Skeletal muscle satellite cell (primary cell): Measurements from ENCODE around the gene INAVA.

Source experiments
- H3K27me3 ChIP-seq: 2 replicates; pipeline ENCODE4 v1.7.0; 2013; ENCODE audit warnings: low read length; ENCODE audit not compliant: control insufficient read depth, insufficient read depth
- H3K36me3 ChIP-seq: 2 replicates; pipeline ENCODE4 v1.7.0; 2013; ENCODE audit warnings: mild to moderate bottlenecking, control low read depth, low read length; ENCODE audit not compliant: insufficient read depth
- H3K4me1 ChIP-seq: 2 replicates; pipeline ENCODE4 v1.7.0; 2013; ENCODE audit warnings: low read length; ENCODE audit not compliant: control insufficient read depth, insufficient read depth
- H3K4me2 ChIP-seq: 2 replicates; pipeline ENCODE4 v1.7.0; 2013; ENCODE audit warnings: mild to moderate bottlenecking, low read length
- H3K4me3 ChIP-seq: 2 replicates; pipeline ENCODE4 v1.7.0; 2013; ENCODE audit warnings: low read length
- H3K9ac ChIP-seq: 2 replicates; pipeline ENCODE4 v1.7.0; 2013; ENCODE audit warnings: mild to moderate bottlenecking, low read depth, low read length, moderate library complexity
- H3K9me3 ChIP-seq: replicated peaks from 2 replicates; pipeline ENCODE4 v1.7.0; 2013; ENCODE audit warnings: mild to moderate bottlenecking, control low read depth, low read length

INAVA gene

GRCh38 chr1:200867018-200867811 lies 27.5 kb upstream of the INAVA start:
- Histone ChIP-seq H3K9me3 (no peaks in the 10 kb centered on the region), H3K9ac (no peak overlapping the region), H3K36me3 (peaks cover 24% of the 10 kb centered on the region), H3K4me3 (no peak overlapping the region), H3K4me1 (peaks cover 8% of the 10 kb centered on the region), H3K27me3 (peaks cover 30% of the 10 kb centered on the region), H3K4me2 (no peak overlapping the region)

GRCh38 chr1:200869376-200869752 lies 25.3 kb upstream of the INAVA start:
- peaks cover 49% of the 10 kb centered on the region for H3K27me3 ChIP-seq
- H3K4me3 ChIP-seq, result no peak overlapping the region
- peaks cover 15% of the 10 kb centered on the region for H3K4me1 ChIP-seq
- H3K4me2 ChIP-seq, result no peak overlapping the region
- no peaks in the 10 kb centered on the region for H3K9me3 ChIP-seq
- peaks cover 8% of the 10 kb centered on the region for H3K36me3 ChIP-seq
- no peak overlapping the region for H3K9ac ChIP-seq

- Histone ChIP-seq H3K4me1 (peaks cover 15% of the 10 kb centered on the region), H3K4me3 (no peak overlapping the region), H3K4me2 (no peak overlapping the region), H3K9me3 (no peaks in the 10 kb centered on the region), H3K27me3 (peaks cover 54% of the 10 kb centered on the region), H3K36me3 (peaks cover 3% of the 10 kb centered on the region), H3K9ac (no peak overlapping the region)
Observed at GRCh38 chr1:200869753-200870391, 24.8 kb upstream of the INAVA start.

GRCh38 chr1:200872446-200873115 lies 22.1 kb upstream of the INAVA start, which contains the start of gene GPR25:
Gene GPR25, plus strand, starts transcription at chr1:200872981. Its CDS starts 57 bp downstream, at chr1:200873038.
- Histone ChIP-seq H3K36me3 (no peaks in the 10 kb centered on the region), H3K27me3 (peaks cover 71% of the 10 kb centered on the region), H3K4me3 (peak within 1 kb of the TSS; percentile 55)

GRCh38 chr1:200873116-200873670 lies 21.5 kb upstream of the INAVA start:
- no peaks in the 10 kb centered on the region for H3K9me3 ChIP-seq
- H3K4me2 ChIP-seq, result peak overlapping the region; percentile 86
- H3K4me1 ChIP-seq, result peaks cover 8% of the 10 kb centered on the region
- H3K9ac ChIP-seq, result no peak overlapping the region
- H3K4me3 ChIP-seq, result peak overlapping the region; percentile 55
- H3K27me3 ChIP-seq, result peaks cover 75% of the 10 kb centered on the region
- no peaks in the 10 kb centered on the region for H3K36me3 ChIP-seq

More at GRCh38 chr1:200872446-200873115, 22.1 kb upstream of the INAVA start, which contains the start of gene GPR25:
- H3K9ac ChIP-seq, result no peak within 1 kb of the TSS
- no peaks in the 10 kb centered on the region for H3K9me3 ChIP-seq
- peak within 1 kb of the TSS; percentile 86 for H3K4me2 ChIP-seq
- peaks cover 8% of the 10 kb centered on the region for H3K4me1 ChIP-seq

GRCh38 chr1:200873671-200874397 lies 20.9 kb upstream of the INAVA start:
- Histone ChIP-seq H3K9ac (no peak overlapping the region), H3K36me3 (no peaks in the 10 kb centered on the region), H3K9me3 (no peaks in the 10 kb centered on the region), H3K4me1 (peaks cover 8% of the 10 kb centered on the region), H3K27me3 (peaks cover 81% of the 10 kb centered on the region), H3K4me3 (peak overlapping the region; percentile 55), H3K4me2 (peak overlapping the region; percentile 86)

GRCh38 chr1:200874694-200875093 lies 20.0 kb upstream of the INAVA start:
- Histone ChIP-seq H3K4me2 (no peak overlapping the region), H3K36me3 (no peaks in the 10 kb centered on the region), H3K4me1 (peaks cover 8% of the 10 kb centered on the region), H3K27me3 (peaks cover 76% of the 10 kb centered on the region), H3K9ac (no peak overlapping the region), H3K4me3 (no peak overlapping the region), H3K9me3 (no peaks in the 10 kb centered on the region)

GRCh38 chr1:200875416-200875815 lies 19.3 kb upstream of the INAVA start:
- no peak overlapping the region for H3K4me2 ChIP-seq
- no peak overlapping the region for H3K9ac ChIP-seq
- H3K4me1 ChIP-seq, result peaks cover 8% of the 10 kb centered on the region
- H3K4me3 ChIP-seq, result no peak overlapping the region
- H3K36me3 ChIP-seq, result no peaks in the 10 kb centered on the region
- peaks cover 78% of the 10 kb centered on the region for H3K27me3 ChIP-seq
- no peaks in the 10 kb centered on the region for H3K9me3 ChIP-seq

GRCh38 chr1:200877010-200877409 lies 17.7 kb upstream of the INAVA start:
- H3K4me3 ChIP-seq, result no peak overlapping the region
- no peaks in the 10 kb centered on the region for H3K9me3 ChIP-seq
- H3K4me1 ChIP-seq, result peaks cover 8% of the 10 kb centered on the region
- H3K36me3 ChIP-seq, result no peaks in the 10 kb centered on the region
- no peak overlapping the region for H3K9ac ChIP-seq
- peaks cover 71% of the 10 kb centered on the region for H3K27me3 ChIP-seq
- no peak overlapping the region for H3K4me2 ChIP-seq

- Histone ChIP-seq H3K4me3 (no peak overlapping the region), H3K4me2 (no peak overlapping the region), H3K36me3 (no peaks in the 10 kb centered on the region), H3K4me1 (peaks cover 8% of the 10 kb centered on the region), H3K27me3 (peaks cover 63% of the 10 kb centered on the region), H3K9me3 (no peaks in the 10 kb centered on the region), H3K9ac (no peak overlapping the region)
Observed at GRCh38 chr1:200877839-200878551, 16.7 kb upstream of the INAVA start.
